DMS53 treated with DMSO at 0.1 percent for 48 hours (cell line): ENCODE results near the gene RNU1-4.
"Not testable (repeated sequence)": the region's sequence is repeated elsewhere in the genome, so short reads cannot be mapped to it uniquely, and the experiment has no call there.

ENCODE experiments used
- DNase-seq: peaks from one replicate; lab custom pipeline; 2025; ENCODE audit not compliant: unreplicated experiment; lab: John Stamatoyannopoulos, UW

Gene RNU1-4

GRCh38 chr1:16707130-16708093 lies 32.9 kb upstream of the RNU1-4 start:
- not testable (repeated sequence) for DNase-seq

DNA sequence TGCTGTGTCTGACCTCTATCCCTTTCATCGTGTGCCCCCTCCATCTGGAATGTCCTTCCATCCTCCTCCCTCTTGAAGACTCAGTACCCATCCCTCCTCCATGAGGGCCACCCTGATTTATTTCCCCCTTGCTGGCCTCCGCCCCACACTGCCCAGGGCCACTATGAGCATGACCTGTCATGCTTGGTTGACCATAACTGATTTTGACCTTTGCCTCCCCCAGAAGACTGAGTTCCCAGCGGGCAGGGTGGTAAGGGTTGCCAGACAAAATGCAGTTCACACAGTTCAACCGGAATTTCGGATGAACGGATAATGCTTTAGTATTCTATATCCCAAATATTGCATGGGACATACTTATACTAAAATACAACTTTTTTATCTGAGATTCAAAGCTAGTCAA lies 31.6 kb upstream of the RNU1-4 start:
- DNase-seq = not testable (repeated sequence)

DNA sequence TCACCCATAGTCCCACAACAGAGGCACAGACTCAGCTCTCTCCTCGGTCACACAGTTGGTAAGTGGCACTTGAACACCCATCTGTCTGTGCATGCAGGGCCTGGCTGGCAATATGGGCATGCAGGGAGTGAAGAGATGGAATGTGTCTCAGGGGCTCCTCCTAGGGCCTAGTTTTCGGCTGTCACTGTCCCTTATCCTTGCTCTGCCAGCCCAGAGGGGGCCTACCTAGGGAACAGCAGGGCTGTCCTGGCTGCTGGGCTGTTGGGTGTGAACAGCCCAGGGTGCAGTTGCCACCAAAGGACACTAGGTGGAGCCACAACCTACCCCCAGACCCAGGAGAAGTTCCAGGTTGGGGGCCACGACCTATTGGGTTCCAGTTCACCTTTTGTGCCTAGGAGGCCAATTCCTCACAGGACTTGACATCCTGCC lies 30.6 kb upstream of the RNU1-4 start:
- not testable (repeated sequence) for DNase-seq

DNA sequence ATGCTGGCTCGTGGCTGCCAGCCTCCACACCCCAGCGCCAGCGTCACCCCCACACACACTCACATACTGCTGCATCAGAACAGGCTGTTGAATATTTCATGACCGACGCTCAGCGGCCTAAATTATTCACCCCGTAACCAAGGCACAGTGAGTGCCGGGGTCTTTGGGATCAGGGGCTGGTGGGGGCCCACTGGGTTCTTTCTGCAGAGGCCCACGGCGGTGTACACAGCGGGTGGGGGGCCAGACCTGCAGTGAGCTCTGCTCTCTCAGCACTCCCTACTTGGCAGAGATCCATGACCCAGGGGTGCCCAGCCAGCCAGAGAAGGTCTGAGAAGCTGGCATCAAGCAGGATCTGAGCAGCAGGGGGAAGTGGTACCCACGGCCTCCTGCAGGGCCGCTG lies 29.7 kb upstream of the RNU1-4 start:
- not testable (repeated sequence) for DNase-seq

GRCh38 chr1:16712131-16712530 lies 28.2 kb upstream of the RNU1-4 start:
- DNase-seq = not testable (repeated sequence)

DNA sequence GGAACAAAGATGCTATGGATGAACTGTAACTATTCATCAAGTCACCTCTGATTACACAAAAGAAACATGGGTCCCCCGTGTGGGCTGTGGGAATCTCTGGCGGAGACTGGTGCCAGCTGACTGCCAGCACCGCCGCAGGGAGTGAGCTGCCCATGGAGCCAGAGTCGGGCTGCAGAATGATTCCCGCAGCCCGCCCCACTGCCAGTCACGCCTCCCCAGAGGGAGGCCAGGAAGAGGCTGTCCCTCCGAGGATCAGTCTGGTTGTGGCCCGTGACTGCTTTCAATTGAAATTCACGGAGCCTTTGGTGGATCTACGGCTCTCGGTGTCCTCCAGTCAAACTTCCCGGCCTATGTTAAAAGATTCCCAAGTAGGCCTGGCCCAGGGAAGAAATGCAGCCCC lies 27.7 kb upstream of the RNU1-4 start:
- not testable (repeated sequence) for DNase-seq

GRCh38 chr1:16712984-16713383 lies 27.3 kb upstream of the RNU1-4 start:
- not testable (repeated sequence) for DNase-seq

- DNase-seq = not testable (repeated sequence)
Measured at GRCh38 chr1:16713480-16713879, 26.8 kb upstream of the RNU1-4 start.

DNA sequence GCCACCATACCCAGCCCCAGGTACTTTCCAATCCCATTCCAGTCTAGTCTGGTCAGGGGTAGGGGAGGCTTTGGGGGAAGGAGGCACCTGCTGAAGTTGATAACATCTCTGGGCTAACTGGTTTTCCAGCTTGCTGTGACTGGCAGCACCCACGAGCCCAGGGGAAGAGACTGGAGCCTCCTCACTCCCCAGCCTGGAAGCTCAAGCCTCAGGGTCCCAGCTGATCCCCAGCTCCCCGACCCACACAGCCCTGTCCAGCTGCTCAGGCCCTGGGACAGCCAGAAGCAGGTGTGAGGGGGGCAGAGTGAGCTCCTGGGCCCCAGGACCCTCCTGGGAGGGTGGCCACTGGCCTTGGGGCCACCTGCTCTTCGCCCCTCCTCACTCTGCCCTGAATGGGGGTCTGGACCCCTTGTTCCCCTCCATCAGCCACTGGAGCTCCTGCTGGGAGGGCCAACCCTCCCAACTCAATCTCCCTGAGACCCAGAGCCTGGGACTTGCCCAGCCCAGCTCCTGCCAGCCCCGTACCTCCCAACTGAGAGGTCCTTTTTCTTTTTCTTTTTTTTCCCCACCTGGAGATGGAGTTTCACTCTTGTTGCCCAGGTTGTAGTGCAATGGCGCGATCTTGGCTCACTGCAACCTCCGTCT lies 23.5 kb upstream of the RNU1-4 start:
- DNase-seq = no peak

- DNase-seq = no peak
Measured at GRCh38 chr1:16717336-16718098, 22.8 kb upstream of the RNU1-4 start.

DNA sequence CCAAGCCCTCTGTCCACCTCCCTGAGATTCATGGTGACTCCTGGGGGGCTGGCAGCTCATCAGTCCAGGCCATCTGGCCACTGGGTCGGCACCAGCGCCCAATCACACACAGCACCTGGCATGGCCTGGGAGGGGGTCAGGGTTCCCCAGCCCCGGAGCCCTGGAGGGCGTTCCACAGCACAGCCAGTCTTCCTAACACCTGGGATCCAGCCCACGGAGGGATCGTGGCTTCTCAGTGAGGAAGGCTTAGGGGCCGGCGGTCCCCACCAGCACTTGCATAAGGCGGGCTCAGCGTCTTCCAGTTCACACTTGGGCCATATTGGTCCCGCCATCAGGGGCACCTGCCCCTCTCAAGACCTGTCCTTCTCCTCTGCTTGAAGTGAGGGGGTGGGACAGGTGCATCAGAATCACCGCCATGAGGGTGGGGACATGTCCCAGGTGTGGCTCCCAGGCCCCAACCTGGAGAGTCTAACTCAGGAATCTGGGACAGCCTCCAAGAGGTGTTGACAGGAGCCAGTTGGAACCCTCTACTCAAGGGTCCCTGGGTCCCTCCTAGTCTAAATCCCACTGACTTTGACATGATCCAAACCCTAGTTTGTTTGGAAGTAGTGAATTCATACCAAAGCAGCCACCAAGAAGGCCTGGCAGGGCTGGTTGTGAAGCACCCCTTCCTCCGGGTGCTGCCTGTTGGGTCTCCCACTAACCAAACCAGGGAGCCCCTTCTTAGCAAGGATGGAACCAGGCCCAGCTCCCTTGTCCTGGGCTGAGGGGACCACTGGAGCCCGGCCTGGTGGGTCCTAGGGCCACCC lies 22.0 kb upstream of the RNU1-4 start:
- DNase-seq = not testable (repeated sequence)

- no peak for DNase-seq
Measured at GRCh38 chr1:16718908-16719533, 21.3 kb upstream of the RNU1-4 start.

- DNase-seq = no peak
Measured at GRCh38 chr1:16719571-16720350, 20.6 kb upstream of the RNU1-4 start.

DNA sequence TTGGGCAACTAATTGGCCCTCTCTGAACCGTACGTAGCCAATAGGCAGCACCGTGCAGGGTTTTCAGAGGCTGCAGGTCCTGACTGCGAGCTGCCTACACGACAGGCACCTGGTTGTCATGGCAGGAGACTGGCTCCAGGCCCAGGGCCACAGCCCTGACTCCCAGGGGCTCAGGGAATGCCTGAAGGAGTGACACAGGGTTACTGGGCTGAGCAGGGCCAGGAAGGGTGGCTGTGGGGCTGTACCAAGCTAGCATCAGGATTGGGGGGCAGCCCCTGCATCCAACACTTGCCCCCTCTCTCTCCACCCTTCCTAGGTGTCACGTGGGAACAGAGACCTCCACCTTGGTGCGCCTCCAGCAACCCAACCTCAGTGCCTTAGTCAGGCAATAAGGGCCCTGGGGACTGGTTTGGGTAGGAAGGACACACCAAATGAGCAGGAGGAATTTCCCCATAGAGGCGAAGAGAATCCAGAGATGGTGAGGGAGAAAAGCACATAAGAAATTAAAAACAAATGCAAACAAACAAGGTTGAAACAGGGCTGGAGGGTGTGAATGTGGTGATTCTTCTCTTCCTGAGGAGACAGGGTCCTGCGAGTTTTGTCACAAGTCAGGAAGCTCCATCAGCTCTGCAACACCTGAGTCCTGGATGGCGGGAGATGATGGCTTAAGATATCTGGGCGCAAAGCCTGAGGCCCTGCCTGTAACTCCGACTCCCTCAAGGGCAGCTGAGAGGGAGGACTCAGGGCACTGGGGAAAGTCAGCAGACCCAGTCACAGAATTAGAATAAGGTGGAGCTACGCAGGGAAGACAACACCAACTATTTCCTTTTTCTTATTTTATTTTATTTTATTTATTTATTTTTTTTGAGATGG lies 19.7 kb upstream of the RNU1-4 start:
- DNase-seq = no peak

- no peak for DNase-seq
Measured at GRCh38 chr1:16721871-16722641, 18.3 kb upstream of the RNU1-4 start.

- DNase-seq = no peak
Measured at GRCh38 chr1:16724718-16725438, 15.4 kb upstream of the RNU1-4 start.
